H9 (cell line): Measurements from ENCODE around the gene CLEC18C. TPM values are rescaled to one million over a fixed set of nuclear protein-coding genes. Genes with fewer than 3 reads are reported as not detected.
"Not testable (repeated sequence)": the region's sequence is repeated elsewhere in the genome, so short reads cannot be mapped to it uniquely, and the experiment has no call there.

Source experiments
- DNase-seq: peaks from one replicate; pipeline ENCODE4 v3.0.0-alpha.2; 2017
- H2AFZ ChIP-seq: one replicate; pipeline ENCODE4 v1.6.1; 2013; ENCODE audit warnings: mild to moderate bottlenecking, low read length, control low read depth, moderate library complexity
- H2AK5ac ChIP-seq: 2 replicates; pipeline ENCODE4 v1.6.1; 2013; ENCODE audit warnings: low read length, control low read depth, mixed read lengths; ENCODE audit not compliant: insufficient read length
- H2BK120ac ChIP-seq: one replicate; pipeline ENCODE4 v1.6.1; 2013; ENCODE audit warnings: low read depth, mild to moderate bottlenecking, low read length, control low read depth, inconsistent platforms; ENCODE audit not compliant: poor library complexity, severe bottlenecking
- H2BK12ac ChIP-seq: 2 replicates; pipeline ENCODE4 v1.6.1; 2013; ENCODE audit warnings: low read length, control low read depth, mixed read lengths, low read depth; ENCODE audit not compliant: insufficient read length
- H2BK15ac ChIP-seq: 2 replicates; pipeline ENCODE4 v1.6.1; 2013; ENCODE audit warnings: low read depth, low read length, control low read depth
- H2BK20ac ChIP-seq: one replicate; pipeline ENCODE4 v1.6.1; 2013; ENCODE audit warnings: low read depth, mild to moderate bottlenecking, low read length, control low read depth, inconsistent platforms; ENCODE audit not compliant: poor library complexity, severe bottlenecking
- H2BK5ac ChIP-seq: 2 replicates; pipeline ENCODE4 v1.6.1; 2013; ENCODE audit warnings: low read length, control low read depth, mixed read lengths; ENCODE audit not compliant: insufficient read length
- H3K14ac ChIP-seq: 2 replicates; pipeline ENCODE4 v1.6.1; 2013; ENCODE audit warnings: low read length, control low read depth; ENCODE audit not compliant: insufficient read depth
- H3K18ac ChIP-seq: 2 replicates; pipeline ENCODE4 v1.6.1; 2013; ENCODE audit warnings: low read depth, mild to moderate bottlenecking, mixed read lengths, low read length, control low read depth; ENCODE audit not compliant: insufficient read length
- H3K23ac ChIP-seq: 2 replicates; pipeline ENCODE4 v1.6.1; 2013; ENCODE audit warnings: low read length, control low read depth, mixed read lengths, low read depth; ENCODE audit not compliant: insufficient read length
- H3K23me2 ChIP-seq: 2 replicates; pipeline ENCODE4 v1.6.1; 2013; ENCODE audit warnings: low read depth, mild to moderate bottlenecking, mixed read lengths, low read length, control low read depth; ENCODE audit not compliant: insufficient read length, poor library complexity, severe bottlenecking
- H3K27ac ChIP-seq: 2 replicates; pipeline ENCODE4 v1.5.1; 2013; ENCODE audit warnings: low read length, control low read depth, mixed read lengths, low read depth; ENCODE audit not compliant: insufficient read length
- H3K27me3 ChIP-seq: 2 replicates; pipeline ENCODE4 v1.6.1; 2013; ENCODE audit warnings: low read length, control low read depth, inconsistent platforms; ENCODE audit not compliant: insufficient read depth
- H3K4ac ChIP-seq: 2 replicates; pipeline ENCODE4 v1.6.1; 2013; ENCODE audit warnings: low read depth, mild to moderate bottlenecking, control low read depth, inconsistent platforms, low read length, moderate library complexity
- H3K4me1 ChIP-seq: 2 replicates; pipeline ENCODE4 v1.6.1; 2013; ENCODE audit warnings: low read length, control low read depth, inconsistent platforms; ENCODE audit not compliant: insufficient read depth
- H3K4me2 ChIP-seq: 2 replicates; pipeline ENCODE4 v1.6.1; 2013; ENCODE audit warnings: low read length, control low read depth, mixed read lengths; ENCODE audit not compliant: insufficient read length, insufficient read depth
- H3K56ac ChIP-seq: 2 replicates; pipeline ENCODE4 v1.6.1; 2013; ENCODE audit warnings: low read depth, mild to moderate bottlenecking, mixed read lengths, low read length, control low read depth; ENCODE audit not compliant: insufficient read length
- H3K79me1 ChIP-seq: 2 replicates; pipeline ENCODE4 v1.6.1; 2013; ENCODE audit warnings: low read depth, mild to moderate bottlenecking, moderate library complexity, low read length, control low read depth, inconsistent platforms; ENCODE audit not compliant: insufficient read depth, poor library complexity, severe bottlenecking
- H3K79me2 ChIP-seq: 2 replicates; pipeline ENCODE4 v1.6.1; 2013; ENCODE audit warnings: low read length, control low read depth, inconsistent platforms; ENCODE audit not compliant: insufficient read depth
- H3K9ac ChIP-seq: 2 replicates; pipeline ENCODE4 v1.6.1; 2013; ENCODE audit warnings: low read length, control low read depth, mixed read lengths; ENCODE audit not compliant: insufficient read length; ENCODE audit errors: extremely low read depth
- H3K9me3 ChIP-seq: one replicate; pipeline ENCODE4 v1.6.1; 2013; ENCODE audit warnings: low read depth, low read length, inconsistent platforms; ENCODE audit not compliant: control insufficient read depth
- H3T11ph ChIP-seq: one replicate; pipeline ENCODE4 v1.6.1; 2013; ENCODE audit warnings: mild to moderate bottlenecking, low read length, control low read depth, inconsistent platforms
- H4K20me1 ChIP-seq: one replicate; pipeline ENCODE4 v1.6.1; 2013; ENCODE audit not compliant: control insufficient read depth, insufficient read length, insufficient read depth
- H4K5ac ChIP-seq: 2 replicates; pipeline ENCODE4 v1.6.1; 2013; ENCODE audit warnings: low read depth, mild to moderate bottlenecking, mixed read lengths, low read length, control low read depth; ENCODE audit not compliant: insufficient read length
- H4K8ac ChIP-seq: replicated peaks from 2 replicates; pipeline ENCODE4 v1.6.1; 2013; ENCODE audit warnings: low read length, control low read depth, mixed read lengths, low read depth; ENCODE audit not compliant: insufficient read length
- H4K91ac ChIP-seq: 2 replicates; pipeline ENCODE4 v1.6.1; 2013; ENCODE audit warnings: low read depth, mild to moderate bottlenecking, moderate library complexity, mixed read lengths, low read length, control low read depth; ENCODE audit not compliant: insufficient read length
- H3K27ac Mint-ChIP-seq, 3 experiments: 2 replicates in 2 of 3; 3 replicates in 1 of 3; pipeline ENCODE4 v1.8.0; 2020 to 2021; ENCODE audit warnings: mixed read lengths in 3 of 3, mild to moderate bottlenecking in 1 of 3, moderate library complexity in 1 of 3
- H3K27me3 Mint-ChIP-seq: 2 replicates; pipeline ENCODE4 v1.8.0; 2021; ENCODE audit warnings: low read depth, mild to moderate bottlenecking, moderate library complexity, mixed read lengths
- H3K36me3 Mint-ChIP-seq, 3 experiments: 2 replicates in 2 of 3; 3 replicates in 1 of 3; pipeline ENCODE4 v1.8.0; 2020 to 2021; ENCODE audit warnings: low read depth in 3 of 3, mixed read lengths in 3 of 3; ENCODE audit not compliant: insufficient read depth in 1 of 3
- H3K4me1 Mint-ChIP-seq, 2 experiments: 2 replicates each; pipeline ENCODE4 v1.8.0; 2020; ENCODE audit warnings: mixed read lengths in 2 of 2
- H3K4me3 Mint-ChIP-seq, 2 experiments: 2 replicates in 1 of 2; 3 replicates in 1 of 2; pipeline ENCODE4 v1.8.0; 2020 to 2021; ENCODE audit warnings: mild to moderate bottlenecking in 2 of 2, mixed read lengths in 2 of 2, moderate library complexity in 1 of 2
- H3K9me3 Mint-ChIP-seq, 2 experiments: 2 replicates in 1 of 2; 3 replicates in 1 of 2; pipeline ENCODE4 v1.8.0; 2020; ENCODE audit warnings: mild to moderate bottlenecking in 2 of 2, mixed read lengths in 2 of 2, moderate library complexity in 1 of 2
- WGBS: extraction: QIAGEN DNeasy Blood & Tissue Kit; methylation state at CpG from one replicate; pipeline ENCODE4 v1.1.7; 2013; ENCODE audit warnings: missing lambda C conversion rate, low lambda C conversion rate, mixed read lengths; ENCODE audit not compliant: insufficient read length; ENCODE audit errors: extremely low coverage; 5-methylcytosine and 5-hydroxymethylcytosine counted together
- total RNA-seq: library from RNA; stranded (reverse); gene quantifications from 2 replicates; pipeline ENCODE4 v1.2.1, GENCODE V29; 2021

CLEC18C gene
- total RNA-seq, 1 experiment from 2014 or later, result 0.11 TPM

GRCh38 chr16:70206382-70206781 is 32.8 kb downstream of the CLEC18C start:
- H4K8ac ChIP-seq, H3K4me2 ChIP-seq, H3K56ac ChIP-seq, H3K79me2 ChIP-seq, H2BK15ac ChIP-seq, H2BK5ac ChIP-seq, H4K5ac ChIP-seq, H3K9me3 ChIP-seq, H3K27me3 Mint-ChIP-seq, H4K20me1 ChIP-seq, H3K27ac ChIP-seq, H3T11ph ChIP-seq, H3K14ac ChIP-seq, H2AFZ ChIP-seq, H3K4me1 Mint-ChIP-seq, H4K91ac ChIP-seq, H2BK20ac ChIP-seq, H3K27me3 ChIP-seq, H3K4me3 Mint-ChIP-seq, DNase-seq, H3K18ac ChIP-seq, H3K9ac ChIP-seq, H3K79me1 ChIP-seq, H3K4ac ChIP-seq, H3K9me3 Mint-ChIP-seq, H3K23me2 ChIP-seq, H3K4me1 ChIP-seq, H3K23ac ChIP-seq, H3K27ac Mint-ChIP-seq, H2BK120ac ChIP-seq, H2BK12ac ChIP-seq, H2AK5ac ChIP-seq: not testable (repeated sequence)
- peaks cover 9 to 32% (median 18%) of the 10 kb centered on the region in 3 experiments for H3K36me3 Mint-ChIP-seq
- no CpG with 5 or more reads among the region's 6 CpGs for WGBS

- not testable (repeated sequence) for H3K9me3 ChIP-seq, H2AK5ac ChIP-seq, H3K27me3 Mint-ChIP-seq, H3K4me1 ChIP-seq, H2BK20ac ChIP-seq, H4K20me1 ChIP-seq, H3T11ph ChIP-seq, H3K4me1 Mint-ChIP-seq, H3K14ac ChIP-seq, H3K27me3 ChIP-seq, H3K9me3 Mint-ChIP-seq, H3K27ac Mint-ChIP-seq, H2BK120ac ChIP-seq, H3K56ac ChIP-seq, H3K4me2 ChIP-seq, H3K4me3 Mint-ChIP-seq, H3K79me2 ChIP-seq, H3K23ac ChIP-seq, DNase-seq, H4K8ac ChIP-seq, H2AFZ ChIP-seq, H2BK5ac ChIP-seq, H4K5ac ChIP-seq, H3K9ac ChIP-seq, H3K79me1 ChIP-seq, H3K4ac ChIP-seq, H3K18ac ChIP-seq, H4K91ac ChIP-seq, H2BK15ac ChIP-seq, H3K27ac ChIP-seq, H3K23me2 ChIP-seq, H2BK12ac ChIP-seq
- WGBS, result no CpG with 5 or more reads among the region's 2 CpGs
- peaks cover 5 to 41% (median 8%) of the 10 kb centered on the region in 3 experiments; a peak in 5 of 7 replicates for H3K36me3 Mint-ChIP-seq
These were observed 45.0 kb downstream of the CLEC18C start for GRCh38 chr16:70218586-70218985.
